GM23338 (cell line): Measurements from ENCODE around the gene GAGE1.

Experiments
- EZH2 ChIP-seq: fragments of 200-600 bp; sonication (generic); IDR thresholded peaks from one replicate; pipeline ENCODE4 v1.8.0; 2017; ENCODE audit warnings: antibody characterized with exemption, mild to moderate bottlenecking, low read depth; ENCODE audit not compliant: unreplicated experiment
- TF ChIP-seq, protein P1 (sequence below), 2 experiments: fragments of 200-600 bp in 1 of 2; sonication (generic) in 1 of 2; conservative IDR thresholded peaks; 2 replicates each; pipeline versions ENCODE4 v1.5.1 to v1.6.1; 2016 to 2017; ENCODE audit warnings: antibody characterized with exemption in 2 of 2, low read depth in 2 of 2, mild to moderate bottlenecking in 2 of 2, moderate library complexity in 1 of 2
- TF ChIP-seq, protein P2 (sequence below): IDR thresholded peaks from one replicate; pipeline ENCODE4 v1.6.1; 2018; ENCODE audit warnings: antibody characterized with exemption; ENCODE audit not compliant: unreplicated experiment

DNA sequence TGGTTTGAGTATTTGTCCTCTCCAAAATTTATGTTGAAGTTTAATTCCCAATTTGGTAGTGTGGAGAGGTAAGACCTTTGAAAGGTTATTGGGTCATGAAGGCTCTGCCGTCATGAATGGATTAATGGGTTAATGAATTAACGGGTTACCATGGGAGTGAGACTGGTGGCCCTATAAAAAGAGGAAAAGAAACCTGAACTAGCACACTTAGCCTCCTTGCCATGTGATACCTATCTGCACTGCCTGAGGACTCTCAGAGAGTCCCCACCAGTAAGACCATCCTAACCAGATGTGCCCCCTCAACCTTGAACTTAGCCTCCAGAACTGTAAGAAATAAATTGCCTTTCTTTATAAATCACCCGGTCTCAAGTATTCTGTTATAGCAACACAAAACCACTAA lies 57.7 kb downstream of the GAGE1 start:
- TF ChIP-seq, protein P1, sequence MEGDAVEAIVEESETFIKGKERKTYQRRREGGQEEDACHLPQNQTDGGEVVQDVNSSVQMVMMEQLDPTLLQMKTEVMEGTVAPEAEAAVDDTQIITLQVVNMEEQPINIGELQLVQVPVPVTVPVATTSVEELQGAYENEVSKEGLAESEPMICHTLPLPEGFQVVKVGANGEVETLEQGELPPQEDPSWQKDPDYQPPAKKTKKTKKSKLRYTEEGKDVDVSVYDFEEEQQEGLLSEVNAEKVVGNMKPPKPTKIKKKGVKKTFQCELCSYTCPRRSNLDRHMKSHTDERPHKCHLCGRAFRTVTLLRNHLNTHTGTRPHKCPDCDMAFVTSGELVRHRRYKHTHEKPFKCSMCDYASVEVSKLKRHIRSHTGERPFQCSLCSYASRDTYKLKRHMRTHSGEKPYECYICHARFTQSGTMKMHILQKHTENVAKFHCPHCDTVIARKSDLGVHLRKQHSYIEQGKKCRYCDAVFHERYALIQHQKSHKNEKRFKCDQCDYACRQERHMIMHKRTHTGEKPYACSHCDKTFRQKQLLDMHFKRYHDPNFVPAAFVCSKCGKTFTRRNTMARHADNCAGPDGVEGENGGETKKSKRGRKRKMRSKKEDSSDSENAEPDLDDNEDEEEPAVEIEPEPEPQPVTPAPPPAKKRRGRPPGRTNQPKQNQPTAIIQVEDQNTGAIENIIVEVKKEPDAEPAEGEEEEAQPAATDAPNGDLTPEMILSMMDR (conservative IDR thresholded peaks at IDR 0.05; ENCODE audit: low read depth in 2 of 2): no peak
- TF ChIP-seq EZH2: no peak
- TF ChIP-seq, protein P2, sequence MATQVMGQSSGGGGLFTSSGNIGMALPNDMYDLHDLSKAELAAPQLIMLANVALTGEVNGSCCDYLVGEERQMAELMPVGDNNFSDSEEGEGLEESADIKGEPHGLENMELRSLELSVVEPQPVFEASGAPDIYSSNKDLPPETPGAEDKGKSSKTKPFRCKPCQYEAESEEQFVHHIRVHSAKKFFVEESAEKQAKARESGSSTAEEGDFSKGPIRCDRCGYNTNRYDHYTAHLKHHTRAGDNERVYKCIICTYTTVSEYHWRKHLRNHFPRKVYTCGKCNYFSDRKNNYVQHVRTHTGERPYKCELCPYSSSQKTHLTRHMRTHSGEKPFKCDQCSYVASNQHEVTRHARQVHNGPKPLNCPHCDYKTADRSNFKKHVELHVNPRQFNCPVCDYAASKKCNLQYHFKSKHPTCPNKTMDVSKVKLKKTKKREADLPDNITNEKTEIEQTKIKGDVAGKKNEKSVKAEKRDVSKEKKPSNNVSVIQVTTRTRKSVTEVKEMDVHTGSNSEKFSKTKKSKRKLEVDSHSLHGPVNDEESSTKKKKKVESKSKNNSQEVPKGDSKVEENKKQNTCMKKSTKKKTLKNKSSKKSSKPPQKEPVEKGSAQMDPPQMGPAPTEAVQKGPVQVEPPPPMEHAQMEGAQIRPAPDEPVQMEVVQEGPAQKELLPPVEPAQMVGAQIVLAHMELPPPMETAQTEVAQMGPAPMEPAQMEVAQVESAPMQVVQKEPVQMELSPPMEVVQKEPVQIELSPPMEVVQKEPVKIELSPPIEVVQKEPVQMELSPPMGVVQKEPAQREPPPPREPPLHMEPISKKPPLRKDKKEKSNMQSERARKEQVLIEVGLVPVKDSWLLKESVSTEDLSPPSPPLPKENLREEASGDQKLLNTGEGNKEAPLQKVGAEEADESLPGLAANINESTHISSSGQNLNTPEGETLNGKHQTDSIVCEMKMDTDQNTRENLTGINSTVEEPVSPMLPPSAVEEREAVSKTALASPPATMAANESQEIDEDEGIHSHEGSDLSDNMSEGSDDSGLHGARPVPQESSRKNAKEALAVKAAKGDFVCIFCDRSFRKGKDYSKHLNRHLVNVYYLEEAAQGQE: no peak
